Measurements from ENCODE around the gene PSMD2.

- no peak for TF ChIP-seq CTCF (IDR thresholded peaks at IDR 0.05; ENCODE audit: low read length)
- TF ChIP-seq EZH2phosphoT487 (IDR thresholded peaks at IDR 0.05; ENCODE audit: low read length): no peak
Measured at GRCh38 chr3:184290331-184290730, 8.7 kb upstream of the PSMD2 start.
